Measurements from ENCODE around the gene CLIP1. TPM values are rescaled to one million over a fixed set of nuclear protein-coding genes. Genes with fewer than 3 reads are reported as not detected.
A peak's percentile ranks its signal among the peaks of the same experiment; 100 is the strongest.

CLIP1 gene
- polyA plus RNA-seq, 1 donor (not counting 4 experiments of a cell fraction or from before 2014, with no cell fraction given): 54.0 TPM

GRCh38 chr12:122413516-122414404 lies 8.7 kb downstream of the CLIP1 start:
- Histone ChIP-seq H3K27me3 (ENCODE audit: control insufficient read depth, extremely low read depth, insufficient read depth, low read length) (no peaks in the 10 kb centered on the region), H3K4me1 (ENCODE audit: control insufficient read depth, extremely low read depth, insufficient read depth, low read length) (peaks cover 3% of the 10 kb centered on the region), H3K36me3 (ENCODE audit: control insufficient read depth in 2 of 2, extremely low read depth in 1 of 2, insufficient read depth in 2 of 2, low read length in 2 of 2) (no peaks in the 10 kb centered on the region), H3K9ac (ENCODE audit: control insufficient read depth, extremely low read depth, insufficient read depth, low read length) (peak overlapping the region; percentile 22), H3K9me3 (ENCODE audit: control insufficient read depth, low read depth, low read length) (no peaks in the 10 kb centered on the region), H3K4me2 (ENCODE audit: control insufficient read depth, extremely low read depth, insufficient read depth, low read depth, low read length) (peak overlapping the region; percentile 29), H3K27ac (ENCODE audit: control insufficient read depth, insufficient read depth, low read length) (no peak overlapping the region), H4K20me1 (ENCODE audit: control insufficient read depth, extremely low read depth, insufficient read depth, low read length) (no peaks in the 10 kb centered on the region), H2AFZ (ENCODE audit: control insufficient read depth, low read length) (no peak overlapping the region), H3K79me2 (ENCODE audit: control insufficient read depth, insufficient read depth, low read length) (peaks cover 84% of the 10 kb centered on the region), H3K9me1 (ENCODE audit: control insufficient read depth, extremely low read depth, insufficient read depth, low read length) (peaks cover 3% of the 10 kb centered on the region), H3K4me3 (ENCODE audit: control insufficient read depth in 2 of 3, extremely low read depth in 1 of 3, insufficient read depth in 2 of 3, low read depth in 1 of 3, low read length in 3 of 3) (no peak overlapping the region)
- dilution Hi-C loops (cut with MboI; ENCODE audit: extremely low pct_ligation_motif_present, low sequenced_read_pairs): no loop called here
- DNase-seq (ENCODE audit: low read depth, low spot score) (no peak), FAIRE-seq (no peak)
- TF ChIP-seq EZH2 (IDR thresholded peaks at IDR 0.05; ENCODE audit: low read length): no peak
- TF ChIP-seq CTCF (optimal IDR thresholded peaks at IDR 0.05 in 1 of 3, IDR thresholded peaks at IDR 0.05 in 1 of 3, conservative IDR thresholded peaks at IDR 0.05 in 1 of 3; ENCODE audit: extremely low read depth in 1 of 3, insufficient read depth in 2 of 3, low read length in 3 of 3): no peak

- FAIRE-seq: no peak
- no peak overlapping the region for H2AFZ ChIP-seq (ENCODE audit: control insufficient read depth, low read length)
Observed at GRCh38 chr12:122412851-122413433, 9.5 kb downstream of the CLIP1 start.

More at GRCh38 chr12:122412851-122413433, 9.5 kb downstream of the CLIP1 start:
- Histone ChIP-seq H3K9ac (ENCODE audit: control insufficient read depth, extremely low read depth, insufficient read depth, low read length) (no peak overlapping the region), H3K4me1 (ENCODE audit: control insufficient read depth, extremely low read depth, insufficient read depth, low read length) (peaks cover 3% of the 10 kb centered on the region), H4K20me1 (ENCODE audit: control insufficient read depth, extremely low read depth, insufficient read depth, low read length) (no peaks in the 10 kb centered on the region), H3K4me2 (ENCODE audit: control insufficient read depth, extremely low read depth, insufficient read depth, low read depth, low read length) (no peak overlapping the region), H3K36me3 (ENCODE audit: control insufficient read depth in 2 of 2, extremely low read depth in 1 of 2, insufficient read depth in 2 of 2, low read length in 2 of 2) (no peaks in the 10 kb centered on the region), H3K79me2 (ENCODE audit: control insufficient read depth, insufficient read depth, low read length) (peaks cover 79% of the 10 kb centered on the region), H3K27me3 (ENCODE audit: control insufficient read depth, extremely low read depth, insufficient read depth, low read length) (no peaks in the 10 kb centered on the region), H3K9me3 (ENCODE audit: control insufficient read depth, low read depth, low read length) (no peaks in the 10 kb centered on the region), H3K9me1 (ENCODE audit: control insufficient read depth, extremely low read depth, insufficient read depth, low read length) (peaks cover 3% of the 10 kb centered on the region), H3K27ac (ENCODE audit: control insufficient read depth, insufficient read depth, low read length) (no peak overlapping the region), H3K4me3 (ENCODE audit: control insufficient read depth in 2 of 3, extremely low read depth in 1 of 3, insufficient read depth in 2 of 3, low read depth in 1 of 3, low read length in 3 of 3) (no peak overlapping the region)
- TF ChIP-seq EZH2 (IDR thresholded peaks at IDR 0.05; ENCODE audit: low read length): no peak
- TF ChIP-seq CTCF (optimal IDR thresholded peaks at IDR 0.05 in 1 of 3, IDR thresholded peaks at IDR 0.05 in 1 of 3, conservative IDR thresholded peaks at IDR 0.05 in 1 of 3; ENCODE audit: extremely low read depth in 1 of 3, insufficient read depth in 2 of 3, low read length in 3 of 3): no peak
- DNase-seq (ENCODE audit: low read depth, low spot score): no peak
- dilution Hi-C loops (cut with MboI; ENCODE audit: extremely low pct_ligation_motif_present, low sequenced_read_pairs): no loop called here
